Hepatocyte (in vitro differentiated cells): ENCODE measurements around the gene ADCK2.

Experiments used
- EZH2 ChIP-seq: fragments of 200-600 bp; sonication (generic); IDR thresholded peaks from 2 replicates; pipeline ENCODE4 v1.6.1; 2016; ENCODE audit warnings: antibody characterized with exemption, mild to moderate bottlenecking, borderline replicate concordance
- TF ChIP-seq, protein P1 (sequence below): fragments of 200-600 bp; sonication (generic); IDR thresholded peaks from 2 replicates; pipeline ENCODE4 v1.5.1; 2016; ENCODE audit warnings: antibody characterized with exemption, mild to moderate bottlenecking; ENCODE audit not compliant: poor library complexity

DNA sequence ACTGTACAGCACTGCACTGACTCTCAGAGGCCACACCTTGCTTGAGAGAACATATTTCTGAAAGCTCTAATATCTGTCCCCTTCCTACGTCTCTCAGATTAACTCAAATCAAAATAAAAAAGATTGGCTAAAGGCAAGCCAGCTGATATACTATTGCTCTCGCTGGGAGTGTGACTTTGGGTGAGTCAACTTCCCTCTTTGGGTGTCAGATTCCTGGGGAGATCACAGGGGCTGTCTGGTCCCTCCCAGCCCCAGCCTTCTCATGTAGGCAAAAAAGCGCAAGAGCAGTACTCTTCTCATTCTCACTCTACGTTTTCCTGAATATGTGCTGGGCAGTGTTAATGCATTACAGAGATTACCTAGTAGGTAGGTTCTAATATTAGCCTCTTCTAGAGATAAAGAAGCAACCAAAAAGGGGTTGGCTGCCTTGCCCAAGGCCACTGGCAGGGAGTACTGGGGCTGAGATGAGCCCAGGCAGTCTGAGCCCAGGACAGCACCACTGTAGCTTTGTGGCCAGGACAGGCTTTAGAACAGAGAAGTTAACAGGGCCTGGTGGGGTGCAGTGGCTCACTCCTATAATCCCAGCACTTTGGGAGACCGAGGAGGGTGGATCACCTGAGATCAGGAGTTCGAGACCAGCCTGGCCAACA lies 23.1 kb upstream of the ADCK2 start:
- TF ChIP-seq, protein P1, sequence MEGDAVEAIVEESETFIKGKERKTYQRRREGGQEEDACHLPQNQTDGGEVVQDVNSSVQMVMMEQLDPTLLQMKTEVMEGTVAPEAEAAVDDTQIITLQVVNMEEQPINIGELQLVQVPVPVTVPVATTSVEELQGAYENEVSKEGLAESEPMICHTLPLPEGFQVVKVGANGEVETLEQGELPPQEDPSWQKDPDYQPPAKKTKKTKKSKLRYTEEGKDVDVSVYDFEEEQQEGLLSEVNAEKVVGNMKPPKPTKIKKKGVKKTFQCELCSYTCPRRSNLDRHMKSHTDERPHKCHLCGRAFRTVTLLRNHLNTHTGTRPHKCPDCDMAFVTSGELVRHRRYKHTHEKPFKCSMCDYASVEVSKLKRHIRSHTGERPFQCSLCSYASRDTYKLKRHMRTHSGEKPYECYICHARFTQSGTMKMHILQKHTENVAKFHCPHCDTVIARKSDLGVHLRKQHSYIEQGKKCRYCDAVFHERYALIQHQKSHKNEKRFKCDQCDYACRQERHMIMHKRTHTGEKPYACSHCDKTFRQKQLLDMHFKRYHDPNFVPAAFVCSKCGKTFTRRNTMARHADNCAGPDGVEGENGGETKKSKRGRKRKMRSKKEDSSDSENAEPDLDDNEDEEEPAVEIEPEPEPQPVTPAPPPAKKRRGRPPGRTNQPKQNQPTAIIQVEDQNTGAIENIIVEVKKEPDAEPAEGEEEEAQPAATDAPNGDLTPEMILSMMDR: no peak
- TF ChIP-seq EZH2: no peak
